H1 (cell line): Measurements from ENCODE around the gene CMSS1. TPM values are rescaled to one million over a fixed set of nuclear protein-coding genes. Genes with fewer than 3 reads are reported as not detected.

Experiments used
- CTCF ChIA-PET: fragments of 300-600 bp; sonication (Branson Sonifier 250); formaldehyde crosslinking; loops from one replicate; lab custom pipeline; 2021; ENCODE audit not compliant: partially characterized antibody; lab: Charles Lee
- POLR2A ChIA-PET: fragments of 300-600 bp; sonication (Branson Sonifier 250); formaldehyde crosslinking; loops from one replicate; lab custom pipeline; 2021; ENCODE audit warnings: inconsistent platforms; ENCODE audit not compliant: partially characterized antibody; lab: Charles Lee
- DNase-seq, 2 experiments: peaks; one replicate each; pipeline versions ENCODE4 v3.0.0 to v3.0.0-alpha.2; 2010 to 2022; ENCODE audit warnings: low spot score in 2 of 2, low read depth in 1 of 2, mixed read lengths in 1 of 2
- FAIRE-seq: peaks from 2 replicates; lab custom pipeline; 2011; peaks lifted over from hg19 to GRCh38; lab: Jason Lieb, UNC
- H2AFZ ChIP-seq: 2 replicates; pipeline ENCODE4 v1.8.1; 2012; ENCODE audit warnings: low read length, inconsistent platforms
- H2AK5ac ChIP-seq: 2 replicates; pipeline ENCODE4 v1.6.1; 2013; ENCODE audit warnings: low read depth, low read length
- H2BK120ac ChIP-seq: replicated peaks from 2 replicates; pipeline ENCODE3; 2013; ENCODE audit warnings: low read depth, low read length, inconsistent platforms
- H2BK12ac ChIP-seq: 2 replicates; pipeline ENCODE4 v1.6.1; 2013; ENCODE audit warnings: low read depth, low read length
- H2BK15ac ChIP-seq: 2 replicates; pipeline ENCODE4 v1.6.1; 2013; ENCODE audit warnings: low read length
- H2BK20ac ChIP-seq: 2 replicates; pipeline ENCODE4 v1.6.1; 2013; ENCODE audit warnings: low read length
- H2BK5ac ChIP-seq: 2 replicates; pipeline ENCODE4 v1.6.1; 2013; ENCODE audit warnings: low read depth, low read length
- H3K14ac ChIP-seq: 2 replicates; pipeline ENCODE4 v1.6.1; 2013; ENCODE audit warnings: inconsistent platforms; ENCODE audit not compliant: insufficient read length
- H3K18ac ChIP-seq: 2 replicates; pipeline ENCODE4 v1.6.1; 2013; ENCODE audit warnings: low read length; ENCODE audit errors: extremely low read depth
- H3K23ac ChIP-seq: 2 replicates; pipeline ENCODE4 v1.6.1; 2013; ENCODE audit warnings: inconsistent platforms; ENCODE audit not compliant: insufficient read length
- H3K23me2 ChIP-seq: 2 replicates; pipeline ENCODE4 v1.6.1; 2013; ENCODE audit warnings: low read depth, low read length
- H3K27ac ChIP-seq: 2 replicates; pipeline ENCODE4 v1.6.1; 2011; ENCODE audit warnings: low read depth, low read length, inconsistent platforms
- H3K27me3 ChIP-seq, 4 experiments: replicated peaks in 1 of 4; 1 replicate in 1 of 4; 2 replicates in 3 of 4; pipeline versions ENCODE4 v1.6.1 to v1.8.1; 2011 to 2013; ENCODE audit warnings: low read length in 3 of 4, mild to moderate bottlenecking in 3 of 4, inconsistent platforms in 2 of 4, mixed read lengths in 2 of 4, moderate library complexity in 1 of 4; ENCODE audit not compliant: control insufficient read depth in 3 of 4, insufficient read depth in 3 of 4; ENCODE audit errors: extremely low read depth in 1 of 4
- H3K36me3 ChIP-seq, 4 experiments: 2 replicates each; pipeline versions ENCODE4 v1.6.1 to v1.8.1; 2011 to 2013; ENCODE audit warnings: mild to moderate bottlenecking in 4 of 4, low read length in 3 of 4, moderate library complexity in 2 of 4, control low read depth in 1 of 4, inconsistent platforms in 1 of 4; ENCODE audit not compliant: insufficient read depth in 4 of 4, control insufficient read depth in 2 of 4
- H3K4ac ChIP-seq: replicated peaks from 2 replicates; pipeline ENCODE3; 2013; ENCODE audit warnings: low read length, low read depth, mixed read lengths, inconsistent platforms; ENCODE audit not compliant: insufficient read length
- H3K4me1 ChIP-seq, 4 experiments: replicated peaks in 1 of 4; 1 replicate in 1 of 4; 2 replicates in 3 of 4; pipeline versions ENCODE4 v1.6.1 to v1.8.1; 2011 to 2013; ENCODE audit warnings: low read length in 3 of 4, inconsistent platforms in 2 of 4, mixed read lengths in 1 of 4; ENCODE audit not compliant: insufficient read depth in 4 of 4, control insufficient read depth in 3 of 4
- H3K4me2 ChIP-seq, 2 experiments: 2 replicates each; pipeline versions ENCODE4 v1.6.1 to v1.8.1; 2011 to 2013; ENCODE audit warnings: low read depth in 2 of 2, low read length in 2 of 2, control low read depth in 1 of 2, inconsistent platforms in 1 of 2, mild to moderate bottlenecking in 1 of 2; ENCODE audit not compliant: insufficient read depth in 1 of 2
- H3K4me3 ChIP-seq, 4 experiments: fragments of 200-600, 300-600 bp in 1 of 4; sonication (generic), shearing (Covaris generic), sonication (Bioruptor Twin) in 1 of 4; 2 replicates each; pipeline versions ENCODE4 v1.5.1 to v1.8.1; 2011 to 2016; ENCODE audit warnings: low read length in 4 of 4, low read depth in 3 of 4, control low read depth in 2 of 4, inconsistent platforms in 2 of 4, mild to moderate bottlenecking in 2 of 4, mixed read lengths in 1 of 4, moderate library complexity in 1 of 4; ENCODE audit not compliant: insufficient read depth in 2 of 4; ENCODE audit errors: extremely low read depth in 1 of 4
- H3K56ac ChIP-seq: replicated peaks from 2 replicates; pipeline ENCODE3; 2013; ENCODE audit warnings: low read depth, mild to moderate bottlenecking, mixed read lengths, low read length, inconsistent platforms; ENCODE audit not compliant: insufficient read length
- H3K79me1 ChIP-seq: 2 replicates; pipeline ENCODE4 v1.6.1; 2013; ENCODE audit warnings: low read depth, low read length, control low read depth
- H3K79me2 ChIP-seq, 2 experiments: 2 replicates each; pipeline versions ENCODE4 v1.6.1 to v1.8.1; 2012 to 2013; ENCODE audit warnings: low read length in 2 of 2, mild to moderate bottlenecking in 2 of 2, inconsistent platforms in 1 of 2; ENCODE audit not compliant: insufficient read depth in 2 of 2, control insufficient read depth in 1 of 2
- H3K9ac ChIP-seq, 4 experiments: replicated peaks in 1 of 4; 1 replicate in 1 of 4; 2 replicates in 3 of 4; pipeline versions ENCODE4 v1.6.1 to v1.8.1; 2011 to 2013; ENCODE audit warnings: low read depth in 3 of 4, low read length in 3 of 4, control low read depth in 2 of 4, mild to moderate bottlenecking in 2 of 4, moderate library complexity in 2 of 4, inconsistent platforms in 1 of 4; ENCODE audit errors: extremely low read depth in 1 of 4
- H3K9me3 ChIP-seq, 2 experiments: 2 replicates each; pipeline versions ENCODE4 v1.6.1 to v1.8.1; 2012 to 2013; ENCODE audit warnings: mild to moderate bottlenecking in 2 of 2, moderate library complexity in 2 of 2, control low read depth in 1 of 2, inconsistent platforms in 1 of 2, low read depth in 1 of 2, low read length in 1 of 2, mixed read lengths in 1 of 2; ENCODE audit not compliant: insufficient read depth in 2 of 2
- H4K20me1 ChIP-seq, 2 experiments: replicated peaks in 1 of 2; 2 replicates each; pipeline versions ENCODE3 to v1.8.1; 2011 to 2013; ENCODE audit warnings: inconsistent platforms in 2 of 2, low read length in 2 of 2, mild to moderate bottlenecking in 1 of 2; ENCODE audit not compliant: insufficient read depth in 2 of 2, control insufficient read depth in 1 of 2
- H4K5ac ChIP-seq: 2 replicates; pipeline ENCODE4 v1.6.1; 2013; ENCODE audit warnings: low read length, low read depth, mixed read lengths, inconsistent platforms; ENCODE audit not compliant: insufficient read length
- H4K8ac ChIP-seq: 2 replicates; pipeline ENCODE4 v1.8.0; 2013; ENCODE audit warnings: mild to moderate bottlenecking, moderate library complexity, low read length, inconsistent platforms; ENCODE audit not compliant: insufficient read depth; ENCODE audit errors: extremely low read depth
- H4K91ac ChIP-seq: replicated peaks from 2 replicates; pipeline ENCODE3; 2013; ENCODE audit warnings: low read length, mixed read lengths, inconsistent platforms; ENCODE audit not compliant: insufficient read length
- ASH2L ChIP-seq: fragments of 200-600, 300-600 bp; sonication (generic); IDR thresholded peaks from one replicate; pipeline ENCODE4 v1.7.1; 2017; ENCODE audit warnings: low read length
- CEBPB ChIP-seq: IDR thresholded peaks from 2 replicates; pipeline ENCODE4 v1.6.1; 2012; ENCODE audit warnings: low read depth, low read length
- CREB1 ChIP-seq: IDR thresholded peaks from 2 replicates; pipeline ENCODE4 v1.6.1; 2012; ENCODE audit warnings: inconsistent platforms
- GABPA ChIP-seq: IDR thresholded peaks from 2 replicates; pipeline ENCODE4 v1.6.1; 2011; ENCODE audit warnings: mild to moderate bottlenecking, low read length, moderate library complexity, borderline replicate concordance; ENCODE audit not compliant: insufficient read depth
- JUN ChIP-seq: IDR thresholded peaks from 2 replicates; pipeline ENCODE4 v1.6.1; 2011; ENCODE audit warnings: low read depth, mild to moderate bottlenecking, improper control_type of control experiment, low read length
- SP1 ChIP-seq: IDR thresholded peaks from 2 replicates; pipeline ENCODE4 v1.6.1; 2011; ENCODE audit warnings: low read depth, low read length
- SP2 ChIP-seq: IDR thresholded peaks from 2 replicates; pipeline ENCODE4 v1.6.1; 2012; ENCODE audit warnings: mild to moderate bottlenecking, low read length, inconsistent platforms
- WGBS, 2 experiments: shearing (Covaris generic) in 1 of 2; methylation state at CpG; one replicate each; pipeline versions ENCODE4 v1.1.6 to v1.1.7; 2013 to 2015; ENCODE audit warnings: low lambda C conversion rate in 2 of 2, mixed read lengths in 2 of 2, inconsistent platforms in 1 of 2, low coverage in 1 of 2, missing lambda C conversion rate in 1 of 2; ENCODE audit not compliant: insufficient replicate concordance in 2 of 2, insufficient coverage in 1 of 2, insufficient read length in 1 of 2; ENCODE audit errors: extremely low coverage in 1 of 2, missing lambda C conversion rate in 1 of 2; 5-methylcytosine and 5-hydroxymethylcytosine counted together
- polyA plus RNA-seq, 7 experiments: library from polyadenylated mRNA; depleted of rRNA in 3 of 7; stranded (reverse) in 5 of 7; unstranded in 2 of 7; fragments of >200 nt in 5 of 7; fragments of 200-250 nt in 2 of 7; gene quantifications; 1 replicate in 5 of 7; 2 replicates in 1 of 7; 4 replicates in 1 of 7; pipeline versions ENCODE4 v1.2.1 to v1.2.3, GENCODE V29; 2011 to 2013; ENCODE audit warnings: missing spikeins in 2 of 7, mixed read lengths in 2 of 7
- total RNA-seq: library from RNA; stranded (reverse); fragmentation: NEBNext Ultra II Directional; extraction: Animal tissue kit (Norgen Biotek cat#: 25700); gene quantifications from 2 replicates; pipeline ENCODE4 v1.2.1, GENCODE V29; 2021

Gene CMSS1
- total and polyA plus RNA-seq, 2 of the 8 experiments (the other 6 are each of a cell fraction or from before 2014, with no cell fraction given), result 15.2 to 75.1 TPM

- no peak overlapping the region for H3K9ac ChIP-seq
- POLR2A ChIA-PET, result no interaction called here
- no peak overlapping the region for H4K91ac ChIP-seq
- CTCF ChIA-PET, result interaction anchor here (1.2 kb wide), 1 partner anchor 11 kb away, joined by 3 read pairs; no protein-coding TSS in a partner anchor
- no peak overlapping the region for H4K8ac ChIP-seq
- peaks cover 0 to 6% (median 2%) of the 10 kb centered on the region in 4 experiments; a peak in 4 of 7 replicates for H3K4me1 ChIP-seq
- no peak overlapping the region for H2BK20ac ChIP-seq
- H2AFZ ChIP-seq, result no peak overlapping the region
- no peak for TF ChIP-seq JUN
- no peak for TF ChIP-seq GABPA
- no peak for TF ChIP-seq CEBPB
- no peak for TF ChIP-seq ASH2L
- no peak for TF ChIP-seq SP2
- no peak for TF ChIP-seq CREB1
- TF ChIP-seq SP1, result no peak
- no peak overlapping the region for H3K27ac ChIP-seq
- 80% methylated on average over 1 of the region's 1 CpG; no CpG with 5 or more reads in 1 of the 2 experiments for WGBS, 2 experiments
- no peak overlapping the region for H4K5ac ChIP-seq
- H2BK120ac ChIP-seq, result no peak overlapping the region
- no peak overlapping the region for H3K18ac ChIP-seq
- H4K20me1 ChIP-seq, result no peaks in the 10 kb centered on the region
- H3K23me2 ChIP-seq, result no peaks in the 10 kb centered on the region; the same call in 1 of the 2 replicates
- no peaks in the 10 kb centered on the region for H3K9me3 ChIP-seq
- H3K23ac ChIP-seq, result no peak overlapping the region
- no peaks in the 10 kb centered on the region for H3K79me2 ChIP-seq
- no peak overlapping the region for H2BK12ac ChIP-seq
- no peak overlapping the region for H3K4ac ChIP-seq
- no peaks in the 10 kb centered on the region for H3K27me3 ChIP-seq
- H2AK5ac ChIP-seq, result no peak overlapping the region
- H3K4me3 ChIP-seq, result no peak overlapping the region
- H3K14ac ChIP-seq, result no peak overlapping the region
- no peak overlapping the region for H3K56ac ChIP-seq
- no peak overlapping the region for H2BK5ac ChIP-seq
- FAIRE-seq, result no peak
- DNase-seq, result no peak
- no peak overlapping the region for H2BK15ac ChIP-seq
- H3K36me3 ChIP-seq, result no peaks in the 10 kb centered on the region
- no peaks in the 10 kb centered on the region for H3K79me1 ChIP-seq
- no peak overlapping the region for H3K4me2 ChIP-seq
Observed at GRCh38 chr3:100093831-100094230, 276.2 kb downstream of the CMSS1 start.
